SK-MEL-5 (cell line): ENCODE results near the gene CNFN. TPM values are rescaled to one million over a fixed set of nuclear protein-coding genes. Genes with fewer than 3 reads are reported as not detected.
"Not testable (repeated sequence)": the region's sequence is repeated elsewhere in the genome, so short reads cannot be mapped to it uniquely, and the experiment has no call there.

Source experiments
- DNase-seq: peaks from one replicate; pipeline ENCODE4 v3.0.0-alpha.2; 2016; ENCODE audit warnings: low read depth, low spot score
- in situ Hi-C: cut with HindIII; loops from 2 replicates; pipeline ENCODE4 v1.10.0; 2016; ENCODE audit warnings: low sequenced_read_pairs, high pct_unique_total_duplicates, low pct_unique_long_range_greater_than_20kb
- total RNA-seq: library from RNA; depleted of rRNA; stranded (reverse); fragments of >200 nt; shearing (Covaris generic); gene quantifications from 2 replicates; pipeline ENCODE4 v1.2.3, GENCODE V29; 2014

CNFN gene
- total RNA-seq, 1 experiment from 2014 or later, result 0.77 TPM

- in situ Hi-C loops, result no loop called here
- no peak for DNase-seq
These were observed 27.8 kb downstream of the CNFN start for GRCh38 chr19:42362342-42362741.

DNA sequence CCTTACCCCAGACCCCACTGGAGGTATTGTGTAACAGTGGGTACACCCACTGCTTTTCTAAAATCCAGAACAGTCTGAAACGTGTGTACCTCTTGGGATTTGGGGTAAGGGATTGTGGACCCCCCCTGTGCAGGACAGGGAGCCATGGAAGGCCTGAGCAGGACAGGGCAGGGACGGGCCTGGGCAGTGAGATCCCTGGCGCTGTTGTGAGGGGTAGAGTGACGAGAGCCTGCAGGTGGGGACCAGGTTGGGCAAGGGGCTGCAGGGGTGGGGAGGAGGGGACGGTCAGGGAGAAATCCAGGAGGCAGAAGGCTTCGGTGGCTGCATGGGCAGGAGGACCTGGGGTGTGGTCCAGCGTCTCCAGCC, 28.6 kb downstream of the CNFN start:
- DNase-seq, result no peak
- in situ Hi-C loops, result no loop called here

DNA sequence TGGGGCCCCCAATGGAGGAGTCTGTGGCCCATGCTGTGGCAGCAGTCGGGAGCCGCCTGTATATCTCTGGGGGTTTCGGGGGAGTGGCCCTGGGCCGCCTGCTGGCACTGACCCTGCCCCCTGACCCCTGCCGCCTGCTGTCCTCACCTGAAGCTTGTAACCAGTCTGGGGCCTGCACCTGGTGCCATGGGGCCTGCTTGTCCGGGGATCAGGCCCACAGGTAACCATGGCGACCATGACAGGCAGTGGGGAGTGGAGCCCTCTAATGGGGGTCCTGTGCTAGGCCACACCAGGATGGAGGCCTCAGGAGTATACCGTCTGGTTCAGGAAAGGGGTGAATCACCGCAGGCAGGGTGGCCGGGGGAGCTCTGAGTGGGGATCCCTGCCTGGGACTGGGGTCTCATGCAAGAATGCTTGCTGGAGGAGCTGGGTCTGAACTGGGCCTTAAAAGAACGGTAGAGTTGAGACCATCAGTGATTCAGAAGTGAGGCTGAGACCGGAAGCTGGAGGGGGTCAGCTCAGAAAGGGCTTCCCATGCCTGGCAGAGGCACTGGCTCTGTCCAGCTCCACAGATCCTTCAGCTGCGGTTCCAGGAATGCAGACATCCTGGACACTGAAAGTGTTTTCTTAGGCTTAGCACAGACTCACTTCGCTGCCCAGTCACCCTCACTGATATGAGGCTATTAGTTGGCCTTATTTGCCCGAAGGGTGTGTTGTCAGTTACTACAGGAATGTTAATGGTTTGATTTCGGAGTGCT, 29.1 kb downstream of the CNFN start:
- in situ Hi-C loops, result no loop called here
- no peak for DNase-seq

- no peak for DNase-seq
- in situ Hi-C loops, result no loop called here
These were observed 32.8 kb downstream of the CNFN start for GRCh38 chr19:42357290-42357689.

DNA sequence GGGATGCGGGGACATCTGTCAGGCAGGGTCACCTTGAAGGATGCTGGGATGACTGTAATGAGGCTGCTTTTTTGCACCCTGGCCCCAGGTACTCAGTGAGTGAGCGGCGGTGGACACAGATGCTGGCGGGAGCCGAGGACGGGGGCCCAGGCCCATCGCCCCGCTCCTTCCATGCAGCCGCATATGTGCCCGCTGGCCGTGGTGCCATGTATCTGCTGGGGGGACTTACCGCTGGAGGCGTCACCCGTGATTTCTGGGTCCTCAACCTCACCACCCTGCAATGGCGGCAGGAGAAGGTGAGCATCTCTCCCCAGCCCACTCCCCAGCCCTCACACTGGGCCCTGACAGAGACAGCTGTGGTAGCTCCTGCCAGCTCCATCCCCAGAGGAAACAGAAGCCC, 33.4 kb downstream of the CNFN start:
- no peak for DNase-seq
- in situ Hi-C loops, result no loop called here

DNA sequence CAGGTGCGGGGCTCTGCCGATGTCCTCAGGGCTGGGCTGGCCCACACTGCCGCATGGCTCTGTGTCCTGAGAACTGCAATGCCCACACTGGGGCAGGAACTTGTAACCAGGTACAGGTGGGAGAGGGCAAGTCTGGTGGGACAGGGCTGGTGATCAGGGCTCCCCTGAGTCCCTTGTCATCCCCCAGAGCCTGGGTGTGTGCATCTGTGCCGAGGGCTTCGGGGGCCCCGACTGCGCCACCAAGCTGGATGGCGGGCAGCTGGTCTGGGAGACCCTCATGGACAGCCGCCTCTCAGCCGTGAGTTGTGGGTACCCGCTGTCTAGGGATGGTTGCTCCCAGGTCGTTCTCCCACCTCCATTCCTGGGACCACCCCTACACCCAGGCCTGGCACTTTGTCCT, 34.2 kb downstream of the CNFN start:
- no peak for DNase-seq
- in situ Hi-C loops, result no loop called here

DNA sequence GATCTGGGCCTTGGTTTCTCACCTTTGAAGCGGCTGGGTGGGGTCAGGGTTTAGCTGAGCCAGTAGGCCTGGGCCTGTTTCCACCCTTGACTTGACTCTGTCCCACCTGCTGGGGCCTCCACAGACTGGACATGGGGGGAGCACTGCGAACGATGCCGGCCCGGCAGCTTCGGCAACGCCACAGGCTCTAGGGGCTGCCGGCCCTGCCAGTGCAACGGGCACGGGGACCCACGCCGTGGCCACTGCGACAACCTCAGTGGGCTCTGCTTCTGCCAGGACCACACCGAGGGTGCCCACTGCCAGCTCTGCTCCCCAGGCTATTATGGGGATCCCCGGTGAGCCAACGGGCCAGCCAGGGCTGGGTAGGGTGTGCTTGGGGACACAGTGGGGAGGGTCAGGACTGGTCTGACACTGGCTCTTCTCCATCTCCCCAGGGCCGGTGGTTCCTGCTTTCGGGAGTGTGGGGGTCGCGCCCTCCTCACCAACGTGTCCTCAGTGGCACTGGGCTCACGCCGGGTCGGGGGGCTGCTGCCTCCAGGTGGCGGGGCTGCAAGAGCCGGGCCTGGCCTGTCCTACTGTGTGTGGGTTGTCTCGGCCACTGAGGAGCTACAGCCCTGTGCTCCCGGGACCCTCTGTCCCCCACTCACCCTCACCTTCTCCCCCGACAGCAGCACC, 36.6 kb downstream of the CNFN start:
- in situ Hi-C loops, result no loop called here
- no peak for DNase-seq

GRCh38 chr19:42352301-42353259, 37.5 kb downstream of the CNFN start:
- in situ Hi-C loops, result no loop called here
- DNase-seq, result no peak

DNA sequence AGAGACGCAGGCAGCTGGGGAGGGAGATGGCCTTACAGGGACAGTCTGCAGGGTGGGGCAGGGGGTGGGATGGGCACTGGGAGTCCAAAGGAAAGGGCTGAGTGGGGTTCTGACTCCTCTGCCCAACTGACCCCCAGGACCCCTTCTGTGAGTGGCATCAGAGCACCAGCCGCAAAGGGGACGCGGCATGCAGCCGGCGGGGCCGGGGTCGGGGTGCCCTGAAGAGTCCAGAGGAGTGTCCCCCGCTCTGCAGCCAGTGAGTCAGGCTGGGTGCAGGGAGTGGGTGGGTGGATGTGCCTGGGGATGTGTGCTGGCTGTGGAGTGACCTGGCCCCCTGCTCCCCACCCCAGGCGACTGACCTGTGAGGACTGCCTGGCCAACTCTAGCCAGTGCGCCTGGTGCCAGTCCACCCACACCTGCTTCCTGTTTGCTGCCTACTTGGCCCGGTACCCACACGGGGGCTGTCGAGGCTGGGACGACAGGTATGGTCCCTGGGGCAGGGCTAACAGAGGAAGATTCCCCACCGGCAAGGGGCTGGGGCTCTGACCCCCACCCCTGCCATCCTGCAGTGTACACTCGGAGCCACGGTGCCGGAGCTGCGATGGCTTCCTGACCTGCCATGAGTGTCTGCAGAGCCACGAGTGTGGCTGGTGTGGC, 38.9 kb downstream of the CNFN start:
- in situ Hi-C loops, result no loop called here
- no peak for DNase-seq

DNA sequence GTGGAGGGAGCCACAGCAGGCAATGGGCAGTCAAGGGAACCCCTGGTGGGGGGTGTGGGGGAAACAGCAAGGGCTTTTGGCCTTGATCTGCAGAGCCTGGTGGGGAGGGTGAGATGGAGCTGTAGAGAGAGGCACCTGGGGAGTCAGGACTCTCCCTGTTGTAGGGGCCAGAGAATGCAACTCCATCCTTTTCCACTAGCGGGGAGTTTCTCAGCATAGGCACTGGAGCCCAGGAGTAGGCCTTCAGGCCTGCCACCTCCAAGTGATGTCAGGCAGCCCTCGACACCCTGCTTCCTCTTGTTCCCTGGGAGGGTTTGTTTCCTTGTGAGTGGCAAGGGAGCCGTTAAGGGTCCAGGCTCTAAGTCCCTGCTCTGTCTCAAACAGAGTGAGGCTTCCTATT, 39.7 kb downstream of the CNFN start:
- DNase-seq, result no peak
- in situ Hi-C loops, result no loop called here

DNA sequence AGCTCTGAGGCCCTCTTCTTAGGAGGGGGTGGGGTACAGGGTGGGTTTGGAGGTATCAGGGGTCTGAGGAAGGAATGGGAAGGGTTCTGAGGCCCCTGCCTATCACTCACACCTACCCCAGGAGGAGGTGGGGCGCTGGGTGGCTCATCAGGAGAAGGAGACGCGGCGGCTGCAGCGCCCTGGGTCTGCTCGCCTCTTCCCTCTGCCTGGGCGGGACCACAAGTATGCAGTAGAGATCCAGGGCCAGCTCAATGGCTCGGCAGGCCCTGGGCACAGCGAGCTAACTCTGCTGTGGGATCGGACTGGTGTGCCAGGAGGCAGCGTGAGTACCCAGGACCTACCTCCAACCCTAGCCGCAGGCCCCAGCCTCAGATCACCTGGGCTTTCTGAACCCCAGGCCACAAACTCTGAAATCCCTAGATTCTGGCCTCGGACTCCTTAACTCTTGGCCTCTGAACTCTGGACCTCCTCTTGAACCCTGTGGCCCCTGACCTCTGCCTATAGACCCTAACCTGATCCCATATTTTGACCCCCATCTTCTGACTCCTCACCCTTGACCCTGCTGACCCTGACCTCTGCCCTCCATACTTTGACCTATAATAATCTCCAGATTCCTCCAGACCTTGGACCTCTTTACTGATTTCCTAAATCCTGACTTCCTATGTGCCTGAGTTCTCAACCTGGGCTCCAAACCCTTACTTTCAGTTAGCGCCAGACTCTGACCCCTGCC, 40.6 kb downstream of the CNFN start:
- no peak for DNase-seq
- in situ Hi-C loops, result no loop called here

GRCh38 chr19:42348211-42348610, 41.9 kb downstream of the CNFN start:
- DNase-seq, result no peak
- in situ Hi-C loops, result no loop called here

DNA sequence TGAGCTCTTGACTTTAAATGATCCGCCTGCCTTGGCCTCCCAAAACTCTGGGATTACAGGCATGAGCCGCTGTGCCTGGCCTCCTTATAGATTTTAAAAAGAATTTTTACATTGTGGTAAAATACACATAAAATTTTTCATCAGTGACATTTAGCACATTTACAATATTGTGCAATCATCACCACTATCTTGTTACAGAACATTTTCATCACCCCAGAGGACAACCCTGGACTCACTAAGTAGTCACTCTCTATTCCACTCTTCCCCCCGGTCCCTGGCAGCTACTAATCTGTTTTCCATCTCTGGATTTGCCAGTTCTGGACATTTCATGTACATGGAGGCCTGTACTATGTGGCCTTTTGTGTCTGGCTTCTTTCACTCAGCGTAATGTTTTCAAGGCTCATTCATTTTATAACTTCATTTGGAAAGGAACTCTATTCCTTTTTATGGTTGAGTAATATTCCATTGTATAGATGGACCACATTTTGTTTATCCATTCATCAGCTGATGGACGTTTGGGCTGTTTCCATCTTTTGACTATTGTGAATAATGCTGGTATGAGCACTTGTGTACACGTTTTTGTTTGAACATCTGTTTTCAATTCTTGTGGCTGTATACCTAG, 44.8 kb downstream of the CNFN start:
- in situ Hi-C loops, result no loop called here

GRCh38 chr19:42344336-42344893, 45.7 kb downstream of the CNFN start:
- DNase-seq, result no peak
- in situ Hi-C loops, result no loop called here

More for the DNA sequence above, 44.8 kb downstream of the CNFN start:
- DNase-seq, result no peak

DNA sequence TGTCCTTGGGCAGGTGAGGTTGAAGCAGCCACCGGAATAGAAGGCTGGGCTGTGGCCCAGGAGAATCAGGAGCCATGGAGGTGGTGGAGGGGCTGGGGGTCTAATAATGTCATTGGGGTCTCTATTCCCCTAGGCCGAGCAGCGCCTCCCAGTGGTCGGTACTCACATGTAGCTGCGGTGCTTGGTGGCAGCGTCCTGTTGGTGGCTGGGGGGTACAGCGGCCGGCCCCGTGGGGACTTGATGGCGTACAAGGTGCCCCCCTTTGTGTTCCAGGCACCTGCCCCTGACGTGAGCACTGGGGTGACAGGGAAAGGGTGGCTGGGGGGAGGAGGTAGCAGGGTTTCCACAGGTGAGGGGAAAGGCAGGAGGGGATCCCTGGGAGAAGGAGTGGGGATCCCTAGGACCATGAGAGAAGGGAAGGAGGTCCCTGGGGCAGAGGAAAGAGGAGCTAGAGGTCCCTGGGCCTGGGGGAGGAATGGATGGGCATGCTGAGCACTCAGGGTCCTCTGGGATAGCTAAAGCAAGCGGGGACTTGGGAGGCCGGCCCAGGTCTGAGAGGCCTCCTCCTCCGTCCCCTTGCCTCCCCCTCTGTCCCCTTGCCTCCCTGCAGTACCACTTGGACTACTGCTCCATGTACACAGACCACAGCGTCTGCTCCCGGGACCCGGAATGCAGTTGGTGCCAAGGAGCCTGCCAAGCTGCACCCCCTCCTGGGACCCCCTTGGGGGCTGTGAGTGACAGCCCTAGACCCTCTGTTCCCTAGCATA, 46.6 kb downstream of the CNFN start:
- no peak for DNase-seq
- in situ Hi-C loops, result no loop called here

- DNase-seq, in situ Hi-C loops: not testable (repeated sequence)
These were observed 50.2 kb downstream of the CNFN start for GRCh38 chr19:42339922-42340321.
